Measurements from ENCODE around the gene PAQR8.

GRCh38 chr6:52312461-52312860 is 49.5 kb upstream of the PAQR8 start:
- no peak for TF ChIP-seq CTCF (IDR thresholded peaks at IDR 0.05)
- TF ChIP-seq EZH2 (IDR thresholded peaks at IDR 0.05; ENCODE audit: borderline replicate concordance, insufficient read depth, low read depth, low read length, poor library complexity, severe bottlenecking), result no peak
